ENCODE results near the gene KRTAP19-1.

Gene KRTAP19-1

DNA sequence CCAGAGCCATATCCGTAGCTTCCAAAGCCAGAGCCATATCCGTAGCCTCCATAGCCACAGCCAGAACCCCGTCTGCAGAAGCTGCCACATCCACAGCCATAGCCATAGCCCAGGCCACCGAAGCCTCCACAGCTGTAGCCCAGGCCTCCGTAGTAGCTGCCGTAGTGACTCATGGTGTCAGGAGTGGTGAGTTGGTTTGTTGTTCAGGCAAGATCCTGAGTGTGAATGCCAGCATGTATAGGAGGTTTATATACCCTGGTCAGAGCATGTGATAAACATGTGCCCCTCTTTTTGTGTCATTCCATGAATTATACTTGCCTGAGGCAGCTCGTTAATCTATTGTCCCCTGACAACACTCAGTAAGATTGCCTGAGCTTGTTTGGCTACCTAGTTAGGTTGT lies at the start of gene KRTAP19-1:
Gene KRTAP19-1, minus strand, starts transcription at position 223 of the 400 bp plus-strand sequence. Its CDS starts 50 bp downstream, at position 173.
- DNase-seq = no peak

DNA sequence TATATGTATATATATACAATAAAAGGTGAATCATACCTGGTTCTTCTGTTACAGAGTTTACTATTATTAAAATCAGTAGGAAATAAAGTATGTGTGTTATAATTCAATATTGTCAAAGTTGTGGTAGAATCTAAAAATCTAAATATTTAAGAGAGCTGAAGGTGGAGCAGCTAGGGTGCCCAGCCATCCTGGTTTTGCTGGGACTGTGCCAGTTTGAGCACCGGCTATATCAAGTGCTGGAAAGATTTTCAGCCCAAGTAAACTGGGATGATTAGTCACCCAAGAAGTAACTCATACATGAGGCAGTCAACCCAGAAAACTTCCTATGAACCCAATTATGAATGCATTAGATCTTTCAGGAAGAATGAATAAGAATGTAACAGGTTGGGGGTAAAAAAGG lies 38.7 kb upstream of the KRTAP19-1 start:
- DNase-seq = no peak

DNA sequence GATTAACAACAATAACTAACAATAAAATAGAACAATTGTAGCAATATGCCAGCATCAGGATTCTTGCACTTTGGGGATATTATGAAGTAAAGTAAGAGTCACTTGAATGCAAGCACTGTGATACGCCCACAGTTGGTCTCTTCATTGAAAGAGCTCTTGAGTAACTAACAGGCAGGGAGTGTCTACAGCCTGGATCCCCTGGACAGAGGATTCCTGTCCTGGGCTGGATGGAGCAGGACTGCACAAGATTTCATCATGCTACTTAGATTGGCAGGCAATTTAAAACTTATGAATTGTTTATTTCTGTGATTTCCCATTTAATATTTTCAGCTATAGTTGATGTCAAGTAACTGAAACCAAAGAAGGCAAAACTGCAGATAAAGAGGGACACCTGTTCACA lies 35.5 kb upstream of the KRTAP19-1 start:
- DNase-seq = no peak

DNA sequence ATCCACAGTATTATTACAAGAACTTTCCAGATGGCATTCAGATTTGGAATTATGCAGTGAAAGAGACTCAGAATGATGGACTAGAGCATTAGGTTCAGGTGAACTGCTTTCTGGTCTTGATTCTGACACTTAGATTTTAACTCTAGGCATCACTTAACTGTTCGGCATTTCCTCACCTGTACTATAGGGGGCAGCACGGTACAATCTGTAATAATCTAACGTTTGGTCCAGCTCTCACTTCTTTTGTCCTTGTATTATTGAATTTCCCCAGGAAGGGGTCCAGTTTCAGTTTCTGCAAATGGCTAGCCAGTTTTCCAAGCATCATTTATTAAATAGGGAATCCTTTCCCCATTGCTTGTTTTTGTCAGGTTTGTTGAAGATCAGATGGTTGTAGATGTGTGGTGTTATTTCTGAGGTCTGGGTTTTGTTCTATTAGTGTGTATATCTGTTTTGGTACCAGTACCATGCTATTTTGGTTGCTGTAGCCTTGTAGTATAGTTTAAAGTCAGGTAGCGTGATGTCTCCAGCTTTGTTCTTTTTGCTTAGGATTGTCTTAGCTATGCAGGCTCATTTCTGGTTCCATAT lies 25.5 kb upstream of the KRTAP19-1 start:
- DNase-seq = peak in 1 of 2 experiments; percentile 48

DNA sequence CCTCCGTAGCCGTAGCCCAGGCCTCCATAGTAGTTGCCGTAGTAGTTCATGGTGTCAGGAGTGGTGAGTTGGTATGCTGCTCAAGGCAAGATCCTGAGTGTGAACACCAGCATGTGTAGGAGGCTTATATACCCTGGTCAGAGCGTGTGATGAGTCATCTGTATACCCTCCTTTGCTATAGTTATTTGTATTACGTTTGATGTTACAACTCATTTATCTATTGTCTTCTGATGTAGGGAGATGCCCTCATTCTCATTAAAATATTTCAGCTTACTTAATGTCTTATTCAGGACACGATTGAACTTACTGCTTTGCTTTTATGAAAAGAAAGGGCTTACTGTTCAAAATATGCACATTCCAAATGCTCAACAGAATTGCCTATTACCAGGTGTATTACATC lies 21.9 kb upstream of the KRTAP19-1 start, which contains the start of gene KRTAP19-5:
Gene KRTAP19-5, minus strand, starts transcription at position 101 of the 400 bp plus-strand sequence. Its CDS starts 51 bp downstream, at position 50.
- DNase-seq = no peak

DNA sequence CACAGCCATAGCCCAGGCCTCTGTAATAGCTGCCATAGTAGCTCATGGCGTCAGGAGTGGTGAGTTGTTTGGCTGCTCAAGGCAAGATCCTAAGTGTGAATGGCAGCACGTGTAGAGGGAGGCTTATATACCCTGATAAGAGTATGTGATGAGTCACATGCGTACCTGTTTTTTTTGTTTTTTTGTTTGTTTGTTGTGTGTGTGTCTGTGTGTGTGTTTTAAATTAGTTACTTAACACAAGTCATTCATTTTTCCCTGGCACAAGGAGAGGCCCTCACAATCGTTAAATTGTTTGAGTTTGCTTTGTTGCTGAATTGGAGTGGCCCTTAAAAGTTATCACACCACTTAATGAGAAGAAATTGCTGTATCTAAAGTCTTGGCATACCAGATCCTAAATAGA lies 16.9 kb upstream of the KRTAP19-1 start, which contains the start of gene KRTAP19-4:
Gene KRTAP19-4, minus strand, starts transcription at position 101 of the 400 bp plus-strand sequence. Its CDS starts 55 bp downstream, at position 46.
- DNase-seq = no peak

DNA sequence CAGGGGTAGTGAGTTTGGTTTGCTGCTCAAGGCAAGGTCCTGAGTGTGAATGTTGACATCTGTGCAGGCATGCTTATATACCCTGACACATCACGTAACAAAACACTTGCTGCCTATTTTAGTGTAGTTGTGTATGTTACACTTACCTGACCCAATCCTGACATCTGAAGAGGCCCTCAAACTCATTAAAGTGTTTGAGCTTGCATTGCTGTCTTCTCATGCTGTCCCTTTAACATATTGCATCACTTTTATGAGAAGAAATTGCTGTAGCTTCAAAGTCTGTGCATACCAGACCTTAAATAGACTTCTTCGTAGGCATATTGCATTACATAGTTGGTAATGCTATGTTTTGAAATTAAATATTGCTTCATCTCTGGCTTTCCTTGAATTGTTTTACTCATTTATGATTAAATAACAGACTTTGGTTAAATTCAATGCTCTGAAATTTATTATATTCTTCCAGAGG lies 11.8 kb upstream of the KRTAP19-1 start, which contains the start of gene KRTAP19-3:
Gene KRTAP19-3, minus strand, starts transcription at position 51 of the 466 bp plus-strand sequence. CDS start 56 bp downstream, outside the sequence.
- DNase-seq = no peak

DNA sequence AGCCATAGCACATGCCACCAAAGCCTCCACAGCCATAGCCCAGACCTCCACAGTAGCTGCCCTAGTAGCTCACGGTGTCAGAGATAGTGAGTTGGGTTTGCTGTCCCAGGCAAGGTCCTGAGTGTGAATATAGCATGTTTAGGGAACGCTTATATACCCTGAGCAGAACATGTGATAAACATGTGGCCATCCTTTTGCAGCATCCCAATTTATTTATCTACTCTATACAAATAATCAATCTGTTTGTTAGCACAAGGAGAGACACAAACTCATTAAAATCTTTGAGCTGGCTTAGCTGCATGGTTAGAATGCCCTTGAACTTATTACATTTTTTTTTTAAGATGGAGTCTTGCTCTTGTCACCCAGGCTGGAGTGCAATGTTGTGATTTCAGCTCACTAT lies 7.2 kb upstream of the KRTAP19-1 start, which contains the start of gene KRTAP19-2:
Gene KRTAP19-2, minus strand, starts transcription at position 101 of the 400 bp plus-strand sequence. Its CDS starts 88 bp downstream, at position 13.
- no peak for DNase-seq

DNA sequence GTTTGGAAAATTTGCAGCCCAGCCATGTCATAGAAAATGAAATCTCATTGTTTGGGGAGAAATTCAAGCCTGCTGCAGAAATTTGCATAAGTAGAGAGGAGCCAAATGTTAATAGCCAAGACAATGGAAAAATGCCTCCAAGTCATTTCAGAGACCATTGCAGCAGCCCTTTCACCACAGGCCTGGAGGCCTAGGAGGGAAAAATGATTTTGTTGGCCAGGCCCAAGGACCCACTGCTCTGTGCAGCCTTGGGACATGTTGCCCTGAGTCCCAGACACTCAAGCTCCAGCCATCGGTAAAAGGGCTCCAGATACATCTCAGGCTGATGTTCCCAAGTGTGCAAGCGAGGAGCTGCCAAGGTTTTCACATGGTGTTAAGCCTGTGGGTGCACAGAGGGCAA lies 6.0 kb upstream of the KRTAP19-1 start:
- DNase-seq = no peak

DNA sequence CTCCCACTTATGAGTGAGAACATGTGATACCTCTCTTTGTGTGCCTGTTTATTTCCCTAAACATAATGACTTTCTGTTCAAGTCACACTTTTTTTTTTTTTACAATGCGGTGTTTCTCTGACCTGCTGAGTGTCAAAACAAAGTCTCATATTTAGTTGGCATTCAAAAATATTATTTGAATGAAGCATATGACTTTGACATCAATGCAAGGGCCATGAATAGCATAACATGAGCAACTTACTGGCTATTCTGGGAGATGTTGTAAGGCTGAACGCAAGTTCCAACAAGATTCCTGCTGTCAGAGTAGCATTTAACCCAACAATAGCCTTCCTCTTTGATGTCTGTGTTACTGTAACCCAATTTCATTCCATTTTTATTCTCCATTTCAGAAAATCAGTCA lies 2.0 kb upstream of the KRTAP19-1 start:
- DNase-seq = no peak

DNA sequence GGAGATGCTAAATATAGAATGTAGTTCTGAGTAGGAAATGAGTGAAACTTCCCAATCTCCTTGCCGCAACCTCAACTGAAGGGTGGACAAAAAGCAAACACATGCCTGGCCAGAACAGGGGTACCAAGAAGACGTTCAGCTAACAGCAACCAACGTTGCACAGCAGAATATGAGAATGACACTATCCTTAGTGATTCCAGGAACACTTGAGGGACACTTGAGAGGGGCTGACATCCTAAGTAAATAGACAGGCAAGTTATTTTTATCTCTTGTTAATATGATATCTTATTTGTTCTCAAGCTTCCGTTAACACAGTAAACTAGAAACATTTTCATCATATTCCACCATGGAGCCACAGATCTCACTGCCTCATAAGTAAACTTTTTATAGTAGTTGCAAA lies 908 bp downstream of the KRTAP19-1 start:
- DNase-seq = no peak

DNA sequence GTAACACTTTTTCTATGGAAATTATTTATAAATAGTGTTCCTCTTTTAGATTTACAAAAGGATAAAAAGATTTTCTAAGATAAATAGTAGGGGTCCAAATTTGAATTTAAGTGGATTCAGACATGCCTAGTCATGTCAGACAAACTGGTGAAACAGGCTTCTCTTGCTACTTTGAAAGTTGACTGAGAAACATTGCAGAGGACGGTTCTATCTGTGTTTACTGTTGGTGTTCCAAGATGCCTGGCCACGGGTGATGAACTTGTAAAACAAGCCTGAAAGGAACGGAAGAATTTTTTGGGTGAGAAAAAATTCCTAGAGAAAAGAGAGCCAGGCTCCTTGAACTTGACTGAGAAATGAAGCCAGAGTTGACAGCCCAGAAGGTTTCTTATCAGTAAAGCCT lies 2.2 kb downstream of the KRTAP19-1 start:
- DNase-seq = peak in 1 of 2 experiments; percentile 11

DNA sequence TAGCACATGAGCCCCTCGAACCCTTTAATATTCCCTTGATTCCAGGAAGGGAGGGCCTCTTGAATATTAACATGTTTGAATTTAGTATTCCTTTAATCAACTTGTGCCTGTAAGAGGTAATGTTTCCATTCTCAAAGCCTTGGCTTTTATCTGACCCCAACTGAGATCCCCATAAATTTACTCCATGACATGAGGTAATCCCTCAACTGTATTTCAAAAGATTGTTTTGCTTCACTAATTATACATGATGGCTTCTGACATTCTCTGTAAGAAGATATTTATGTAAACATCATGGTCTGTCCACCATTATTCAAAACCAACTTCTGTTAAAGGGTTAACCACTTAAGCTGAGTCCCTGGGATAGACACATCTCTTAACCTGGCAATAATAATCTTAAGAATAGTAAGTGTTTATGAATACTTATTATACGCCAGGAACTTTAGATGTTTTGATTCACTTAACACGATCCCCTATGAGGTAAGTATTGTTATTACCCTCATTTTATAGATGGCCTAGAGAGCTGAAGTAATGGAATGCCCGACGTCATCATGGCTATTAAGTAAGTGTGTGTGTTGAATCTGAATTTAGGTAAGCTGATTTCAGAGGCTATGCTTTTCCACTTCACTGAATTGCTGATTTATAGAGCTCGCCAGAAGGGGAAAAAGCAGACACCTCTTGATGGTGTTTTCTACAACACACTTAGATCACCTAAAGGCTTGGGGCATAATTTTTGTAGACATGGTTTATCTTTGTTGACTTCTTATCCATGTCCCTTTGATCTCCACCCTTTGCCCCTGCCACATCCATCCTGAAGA lies 11.1 kb downstream of the KRTAP19-1 start:
- DNase-seq = no peak

DNA sequence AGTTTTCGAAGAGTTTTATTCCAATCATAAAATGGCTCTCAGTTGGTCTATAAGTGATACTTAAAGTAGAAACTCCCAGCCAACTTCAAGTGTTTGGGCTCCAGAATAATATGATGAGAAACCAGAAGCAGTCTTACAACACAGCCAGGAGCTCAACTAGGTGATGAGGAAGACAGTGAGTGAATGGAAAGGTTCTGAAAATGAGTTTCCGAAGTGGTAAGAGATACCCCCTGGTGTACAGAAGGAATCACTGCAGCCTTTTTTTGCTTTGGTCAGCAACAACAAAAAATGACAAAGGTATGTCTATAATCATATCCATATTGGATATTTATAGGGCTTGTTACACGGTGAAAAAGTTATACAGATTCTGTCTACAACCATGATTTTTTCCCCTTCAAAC lies 16.5 kb downstream of the KRTAP19-1 start:
- DNase-seq = peak in 1 of 2 experiments; percentile 4

DNA sequence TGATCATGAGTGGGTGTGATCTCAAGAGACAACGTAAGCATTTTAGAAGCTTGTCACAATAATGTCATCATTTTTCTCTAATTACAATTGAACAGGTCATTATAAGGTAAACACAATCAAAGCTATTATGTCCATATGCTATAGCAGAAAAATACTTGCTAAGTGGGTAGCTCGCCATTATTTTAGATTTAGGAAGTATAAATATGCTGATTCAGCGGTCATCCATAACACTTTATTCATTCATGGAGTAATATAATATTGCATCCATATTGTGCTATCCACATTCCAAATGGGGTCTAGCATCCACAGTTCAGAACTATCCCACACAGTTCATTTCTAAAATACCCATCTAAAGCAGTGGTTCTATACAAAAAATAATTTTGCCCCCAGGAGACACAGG lies 31.7 kb downstream of the KRTAP19-1 start:
- no peak for DNase-seq

DNA sequence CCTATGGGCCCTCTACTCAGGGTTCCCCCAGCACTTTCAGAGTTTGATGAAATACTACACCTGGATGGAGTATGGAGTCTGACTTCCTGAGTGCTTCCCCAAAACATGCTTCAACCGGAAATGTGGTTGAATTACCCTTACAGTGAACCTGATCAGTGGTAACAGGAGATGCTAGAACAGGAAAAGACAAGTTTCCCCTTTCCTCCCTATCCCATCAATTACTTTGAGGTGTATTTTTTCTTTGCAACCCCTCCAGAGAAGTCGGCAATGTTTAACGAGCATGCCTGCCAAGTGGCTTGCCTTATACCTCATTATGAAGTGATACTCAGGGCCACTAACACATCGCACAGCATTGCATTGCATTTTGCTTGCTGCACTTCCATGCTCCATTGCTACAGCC lies 33.1 kb downstream of the KRTAP19-1 start:
- DNase-seq = no peak

DNA sequence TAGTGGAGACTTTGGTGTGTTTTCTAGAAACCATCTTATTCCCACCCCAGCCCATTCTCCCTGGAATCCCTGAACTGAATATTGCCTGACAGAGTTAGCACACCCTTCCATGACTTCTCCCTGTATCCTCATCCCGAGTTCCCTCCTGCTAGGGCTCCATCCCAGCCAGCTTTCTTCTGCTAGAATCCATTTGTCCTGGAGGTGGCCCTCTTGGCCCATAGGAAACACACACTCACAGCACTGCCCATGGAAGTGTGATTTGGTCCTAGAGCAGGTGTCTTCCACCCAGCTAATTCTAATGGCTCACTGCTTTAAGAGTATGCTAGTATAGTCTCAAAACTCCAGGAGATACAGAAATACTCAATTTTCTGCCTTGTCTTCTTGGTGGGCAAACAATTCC lies 36.0 kb downstream of the KRTAP19-1 start:
- DNase-seq = peak in 1 of 2 experiments; percentile 42

DNA sequence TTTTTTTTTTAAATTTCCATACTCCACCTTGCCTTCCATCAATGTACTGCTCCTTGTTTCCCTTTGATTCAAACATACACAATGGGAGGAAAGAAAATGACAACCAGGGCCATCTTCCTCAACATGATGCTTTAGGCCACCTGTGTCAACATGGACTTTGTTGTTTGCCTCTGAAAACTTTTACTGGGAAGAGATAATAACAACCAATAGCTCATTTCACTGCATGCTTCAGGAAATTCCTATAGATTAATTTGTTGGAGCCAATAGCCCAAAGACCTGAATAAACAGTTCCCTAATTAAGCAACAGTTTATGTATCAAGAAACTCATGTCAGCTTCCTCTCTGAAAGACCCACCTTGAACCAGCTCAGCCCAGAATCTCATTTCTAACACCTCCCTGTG lies 36.9 kb downstream of the KRTAP19-1 start:
- no peak for DNase-seq

DNA sequence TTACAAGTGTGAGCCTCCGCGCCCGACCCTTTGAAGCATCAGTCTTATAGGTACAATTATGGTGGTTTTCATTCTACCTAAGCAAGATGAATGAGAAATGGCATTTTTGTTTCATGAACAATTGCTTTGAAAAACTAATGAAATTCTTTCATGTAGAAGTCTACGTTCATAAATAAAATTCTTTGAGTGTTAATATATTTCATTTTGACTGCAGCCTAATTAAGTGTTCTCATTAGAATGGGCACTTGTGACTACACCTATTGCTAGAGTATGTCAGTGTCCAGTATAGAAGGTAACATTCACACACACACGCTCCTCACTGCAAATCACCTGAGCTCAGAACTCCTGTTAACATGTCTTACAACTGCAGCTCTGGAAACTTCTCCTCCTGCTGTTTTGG lies 40.2 kb downstream of the KRTAP19-1 start, which contains the start of gene KRTAP15-1:
Gene KRTAP15-1, plus strand, starts transcription at position 301 of the 400 bp plus-strand sequence. Its CDS starts 53 bp downstream, at position 354.
- no peak for DNase-seq

DNA sequence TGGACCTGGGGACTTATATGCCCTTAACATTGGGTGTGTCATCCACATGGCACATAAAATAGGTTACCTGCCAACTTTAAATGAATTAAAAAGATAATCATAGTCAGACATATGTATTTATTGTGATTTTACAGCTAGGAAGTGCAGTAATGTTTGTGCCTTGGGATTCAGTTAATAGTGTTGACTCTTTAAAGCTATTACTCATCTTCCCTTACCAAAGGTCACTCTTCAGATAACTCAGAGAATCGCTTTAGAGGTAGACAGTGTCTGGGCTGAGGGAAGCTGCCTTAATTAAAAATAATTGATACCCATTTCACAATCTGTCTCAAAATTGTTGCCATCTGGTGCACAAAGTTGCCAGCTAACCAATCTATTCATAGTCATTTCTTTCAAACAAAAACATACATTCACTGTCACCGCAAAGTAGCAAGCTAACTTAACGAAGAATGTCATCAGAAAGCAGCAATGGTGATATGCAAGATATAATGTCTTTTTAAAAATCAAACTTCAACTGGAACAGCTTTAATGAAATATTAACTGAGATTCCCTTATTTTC lies 43.1 kb downstream of the KRTAP19-1 start:
- no peak for DNase-seq

DNA sequence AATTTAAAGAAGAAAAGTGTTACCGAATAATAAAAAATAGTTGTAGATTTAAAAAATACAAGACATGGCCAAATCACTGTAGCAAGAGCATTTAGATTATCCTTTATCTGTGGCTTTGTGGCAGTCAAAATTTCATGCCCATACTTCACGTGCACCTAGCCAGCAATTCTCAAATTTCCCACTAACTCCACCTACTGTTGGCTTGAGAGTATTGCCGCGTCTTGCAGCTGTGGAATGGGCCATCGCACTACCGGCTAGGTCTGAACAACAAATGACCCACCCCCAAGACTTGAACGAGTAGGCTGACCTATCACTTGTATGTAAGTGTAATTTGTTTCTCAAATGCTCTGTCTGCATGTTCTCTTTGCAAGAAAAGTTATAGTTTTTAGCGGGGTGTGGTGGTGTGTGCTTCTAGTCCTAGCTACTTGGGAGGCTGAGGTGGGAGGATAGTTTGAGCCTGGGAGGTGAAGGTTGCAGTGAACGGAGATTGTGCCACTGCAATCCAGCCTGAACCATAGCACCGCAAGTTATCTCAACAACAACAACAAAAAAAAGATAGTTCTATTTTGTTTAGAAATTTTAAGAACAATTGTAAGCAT lies 46.0 kb downstream of the KRTAP19-1 start:
- peak in 1 of 2 experiments; percentile 52 for DNase-seq

DNA sequence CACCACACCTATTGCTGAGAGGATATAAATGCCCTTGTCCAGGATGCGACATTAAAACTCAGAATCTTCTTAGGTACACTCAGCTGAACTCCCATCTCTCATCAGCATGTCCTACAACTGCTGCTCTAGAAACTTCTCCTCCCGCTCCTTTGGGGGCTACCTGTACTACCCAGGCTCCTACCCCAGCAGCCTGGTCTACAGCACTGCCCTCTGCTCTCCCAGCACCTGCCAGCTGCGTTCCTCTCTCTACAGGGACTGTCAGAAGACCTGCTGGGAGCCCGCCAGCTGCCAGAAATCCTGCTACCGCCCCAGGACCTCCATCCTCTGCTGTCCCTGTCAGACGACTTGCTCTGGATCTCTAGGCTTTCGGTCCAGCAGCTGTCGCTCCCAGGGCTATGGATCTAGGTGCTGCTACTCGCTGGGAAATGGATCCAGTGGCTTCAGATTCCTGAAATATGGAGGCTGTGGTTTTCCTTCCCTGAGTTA lies 50.0 kb downstream of the KRTAP19-1 start, which contains the start of gene KRTAP13-4:
Gene KRTAP13-4, plus strand, starts transcription at position 51 of the 486 bp plus-strand sequence. Its CDS starts 56 bp downstream, at position 107.
- DNase-seq = peak in 1 of 2 experiments; percentile 3
